ENCODE measurements around the gene NAPA.

- TF ChIP-seq CTCF (conservative IDR thresholded peaks at IDR 0.05; ENCODE audit: low read length) (no peak), EZH2phosphoT487 (IDR thresholded peaks at IDR 0.05; ENCODE audit: borderline replicate concordance) (no peak)
These were observed 39.4 kb downstream of the NAPA start for GRCh38 chr19:47475465-47475864.

Data from Loucy (cell line).